HUES48 (cell line): Measurements from ENCODE around the gene NIPA2.

ENCODE experiments used
- H3K27ac ChIP-seq: one replicate; pipeline ENCODE4 v1.7.0; 2013; ENCODE audit warnings: low read depth, low read length, inconsistent platforms
- H3K27me3 ChIP-seq: 2 replicates; pipeline ENCODE4 v1.6.1; 2013; ENCODE audit warnings: mild to moderate bottlenecking, low read length; ENCODE audit not compliant: control insufficient read depth, insufficient read depth
- H3K36me3 ChIP-seq: 2 replicates; pipeline ENCODE4 v1.6.1; 2013; ENCODE audit warnings: low read length; ENCODE audit not compliant: control insufficient read depth, insufficient read depth
- H3K4me1 ChIP-seq: 2 replicates; pipeline ENCODE4 v1.6.1; 2013; ENCODE audit warnings: mild to moderate bottlenecking, low read length; ENCODE audit not compliant: control insufficient read depth, insufficient read depth
- H3K4me3 ChIP-seq: 2 replicates; pipeline ENCODE4 v1.5.1; 2013; ENCODE audit warnings: mild to moderate bottlenecking, low read depth, low read length
- H3K9ac ChIP-seq: 2 replicates; pipeline ENCODE4 v1.6.1; 2013; ENCODE audit warnings: mild to moderate bottlenecking, low read depth, low read length, moderate library complexity
- H3K9me3 ChIP-seq: 2 replicates; pipeline ENCODE4 v1.6.1; 2013; ENCODE audit warnings: low read length; ENCODE audit not compliant: control insufficient read depth, insufficient read depth

NIPA2 gene

GRCh38 chr15:22867886-22868285 is 29.4 kb downstream of the NIPA2 start:
- Histone ChIP-seq H3K27ac (no peak overlapping the region), H3K36me3 (peaks cover 89% of the 10 kb centered on the region), H3K9ac (no peak overlapping the region), H3K27me3 (no peaks in the 10 kb centered on the region), H3K9me3 (no peaks in the 10 kb centered on the region), H3K4me1 (no peaks in the 10 kb centered on the region), H3K4me3 (no peak overlapping the region)

- H3K27ac ChIP-seq: no peak overlapping the region
- no peaks in the 10 kb centered on the region for H3K9me3 ChIP-seq
- peaks cover 3% of the 10 kb centered on the region for H3K4me1 ChIP-seq
- H3K4me3 ChIP-seq: no peak overlapping the region
- peaks cover 88% of the 10 kb centered on the region for H3K36me3 ChIP-seq
- no peaks in the 10 kb centered on the region for H3K27me3 ChIP-seq
- no peak overlapping the region for H3K9ac ChIP-seq
Observed at GRCh38 chr15:22868495-22868894, 30.0 kb downstream of the NIPA2 start.

- H3K4me1 ChIP-seq: peaks cover 4% of the 10 kb centered on the region
- no peak overlapping the region for H3K27ac ChIP-seq
- no peaks in the 10 kb centered on the region for H3K9me3 ChIP-seq
- peaks cover 86% of the 10 kb centered on the region for H3K36me3 ChIP-seq
- no peaks in the 10 kb centered on the region for H3K27me3 ChIP-seq
- H3K9ac ChIP-seq: no peak overlapping the region
- H3K4me3 ChIP-seq: no peak overlapping the region
Observed at GRCh38 chr15:22868928-22869327, 30.5 kb downstream of the NIPA2 start.

- Histone ChIP-seq H3K4me3 (no peak overlapping the region), H3K36me3 (peaks cover 89% of the 10 kb centered on the region), H3K4me1 (peaks cover 4% of the 10 kb centered on the region), H3K27ac (no peak overlapping the region), H3K9ac (no peak overlapping the region), H3K9me3 (no peaks in the 10 kb centered on the region), H3K27me3 (no peaks in the 10 kb centered on the region)
Observed at GRCh38 chr15:22869856-22870255, 31.4 kb downstream of the NIPA2 start.

GRCh38 chr15:22870865-22871264 is 32.4 kb downstream of the NIPA2 start:
- H3K4me3 ChIP-seq: no peak overlapping the region
- H3K27me3 ChIP-seq: no peaks in the 10 kb centered on the region
- H3K4me1 ChIP-seq: peaks cover 4% of the 10 kb centered on the region
- peaks cover 86% of the 10 kb centered on the region for H3K36me3 ChIP-seq
- no peak overlapping the region for H3K27ac ChIP-seq
- no peak overlapping the region for H3K9ac ChIP-seq
- H3K9me3 ChIP-seq: no peaks in the 10 kb centered on the region

- H3K36me3 ChIP-seq: peaks cover 79% of the 10 kb centered on the region
Observed at GRCh38 chr15:22871481-22872086, 33.1 kb downstream of the NIPA2 start.

GRCh38 chr15:22872936-22873701 is 34.7 kb downstream of the NIPA2 start:
- Histone ChIP-seq H3K9me3 (no peaks in the 10 kb centered on the region), H3K4me3 (no peak overlapping the region), H3K27ac (peak overlapping the region; percentile 76), H3K9ac (no peak overlapping the region), H3K4me1 (peaks cover 4% of the 10 kb centered on the region), H3K27me3 (no peaks in the 10 kb centered on the region), H3K36me3 (peaks cover 71% of the 10 kb centered on the region)

More at GRCh38 chr15:22871481-22872086, 33.1 kb downstream of the NIPA2 start:
- no peaks in the 10 kb centered on the region for H3K9me3 ChIP-seq
- H3K4me1 ChIP-seq: peaks cover 4% of the 10 kb centered on the region
- H3K27me3 ChIP-seq: no peaks in the 10 kb centered on the region
- H3K9ac ChIP-seq: no peak overlapping the region
- H3K27ac ChIP-seq: no peak overlapping the region
- H3K4me3 ChIP-seq: no peak overlapping the region

- Histone ChIP-seq H3K4me3 (no peak overlapping the region), H3K36me3 (peaks cover 69% of the 10 kb centered on the region), H3K9ac (no peak overlapping the region), H3K27me3 (no peaks in the 10 kb centered on the region), H3K27ac (peak overlapping the region; percentile 76), H3K9me3 (no peaks in the 10 kb centered on the region), H3K4me1 (peaks cover 4% of the 10 kb centered on the region)
Observed at GRCh38 chr15:22873841-22874240, 35.4 kb downstream of the NIPA2 start.

GRCh38 chr15:22874256-22874655 is 35.8 kb downstream of the NIPA2 start:
- H3K9ac ChIP-seq: no peak overlapping the region
- H3K27me3 ChIP-seq: no peaks in the 10 kb centered on the region
- no peaks in the 10 kb centered on the region for H3K9me3 ChIP-seq
- H3K27ac ChIP-seq: no peak overlapping the region
- peaks cover 65% of the 10 kb centered on the region for H3K36me3 ChIP-seq
- peaks cover 4% of the 10 kb centered on the region for H3K4me1 ChIP-seq
- H3K4me3 ChIP-seq: no peak overlapping the region

GRCh38 chr15:22874966-22875365 is 36.5 kb downstream of the NIPA2 start:
- no peak overlapping the region for H3K4me3 ChIP-seq
- H3K27me3 ChIP-seq: no peaks in the 10 kb centered on the region
- no peak overlapping the region for H3K9ac ChIP-seq
- no peaks in the 10 kb centered on the region for H3K9me3 ChIP-seq
- H3K4me1 ChIP-seq: peaks cover 4% of the 10 kb centered on the region
- H3K27ac ChIP-seq: no peak overlapping the region
- peaks cover 58% of the 10 kb centered on the region for H3K36me3 ChIP-seq

GRCh38 chr15:22877117-22877516 is 38.7 kb downstream of the NIPA2 start:
- Histone ChIP-seq H3K27me3 (no peaks in the 10 kb centered on the region), H3K27ac (no peak overlapping the region), H3K4me1 (peaks cover 4% of the 10 kb centered on the region), H3K36me3 (peaks cover 57% of the 10 kb centered on the region), H3K9ac (no peak overlapping the region), H3K4me3 (no peak overlapping the region), H3K9me3 (no peaks in the 10 kb centered on the region)
